Measurements from ENCODE around the gene NETO2. TPM values are rescaled to one million over a fixed set of nuclear protein-coding genes. Genes with fewer than 3 reads are reported as not detected.
A peak's percentile ranks its signal among the peaks of the same experiment; 100 is the strongest.

NETO2 gene
- total and polyA plus RNA-seq, 2 of the 13 experiments (the other 11 are each of a cell fraction or from before 2014, with no cell fraction given), result 8.2 to 13.5 TPM

GRCh38 chr16:47081115-47081514 is 62.6 kb downstream of the NETO2 start:
- peaks cover 0 to 9% of the 10 kb centered on the region in 2 experiments; a peak in 2 of 5 replicates for H3K27me3 ChIP-seq (ENCODE audit: control insufficient read depth in 1 of 2, insufficient read depth in 2 of 2, low read length in 2 of 2)
- H3K79me2 ChIP-seq (ENCODE audit: insufficient read depth, low read length), result no peaks in the 10 kb centered on the region
- ATAC-seq (no peak), DNase-seq (ENCODE audit: low spot score) (no peak), FAIRE-seq (no peak)
- TF ChIP-seq MAFF (IDR thresholded peaks at IDR 0.05; ENCODE audit: low read depth, low read length) (peak; percentile 98), FOXK2 (IDR thresholded peaks at IDR 0.05) (no peak), MAFK (conservative IDR thresholded peaks at IDR 0.05 in 1 of 2, IDR thresholded peaks at IDR 0.05 in 1 of 2; ENCODE audit: low read length in 2 of 2) (peak; percentile 98 to 99)
- no TSS peak for BruUV-seq (replicated peaks)
- H3K9ac ChIP-seq (ENCODE audit: insufficient read depth, low read depth, low read length), result no peak overlapping the region
- H3K4me3 ChIP-seq (replicated peaks in 1 of 3; ENCODE audit: insufficient read depth in 1 of 3, low read depth in 2 of 3, low read length in 3 of 3), result no peak overlapping the region
- 29% methylated on average over 1 of the region's 1 CpG for WGBS (ENCODE audit: low lambda C conversion rate)
- H3K9me3 ChIP-seq (ENCODE audit: low read length), result no peaks in the 10 kb centered on the region
- no peak overlapping the region for H3K27ac ChIP-seq (ENCODE audit: extremely low read length, insufficient read depth, low read length)
- no peak overlapping the region for H3K4me2 ChIP-seq (ENCODE audit: low read depth, low read length)
- CTCF ChIA-PET (ENCODE audit: low intra/inter-chr PET ratio, low total read pairs), result no interaction called here
- H3K4me1 ChIP-seq (ENCODE audit: insufficient read depth, low read length), result no peaks in the 10 kb centered on the region
- intact Hi-C loops (cut with micrococcal nuclease; ENCODE audit: unreplicated experiment) (no loop called here), in situ Hi-C loops (cut with HindIII; ENCODE audit: extremely low pct_ligation_motif_present, low pct_unique_long_range_greater_than_20kb) (no loop called here)
- no peaks in the 10 kb centered on the region for H4K20me1 ChIP-seq (ENCODE audit: insufficient read depth, low read length)
- no peak overlapping the region for H2AFZ ChIP-seq (ENCODE audit: low read length)
- POLR2A ChIA-PET, result no interaction called here
- no peaks in the 10 kb centered on the region for H3K36me3 ChIP-seq (replicated peaks in 1 of 2; ENCODE audit: control insufficient read depth in 1 of 2, insufficient read depth in 2 of 2, low read length in 2 of 2)

- intact Hi-C loops (cut with micrococcal nuclease; ENCODE audit: unreplicated experiment), result no loop called here
- DNase-seq (ENCODE audit: low spot score), result no peak
- Histone ChIP-seq H2AFZ (ENCODE audit: low read length) (no peak overlapping the region), H3K4me2 (ENCODE audit: low read depth, low read length) (no peak overlapping the region), H3K79me2 (ENCODE audit: insufficient read depth, low read length) (no peaks in the 10 kb centered on the region), H3K4me3 (replicated peaks in 1 of 3; ENCODE audit: insufficient read depth in 1 of 3, low read depth in 2 of 3, low read length in 3 of 3) (no peak overlapping the region), H3K36me3 (replicated peaks in 1 of 2; ENCODE audit: control insufficient read depth in 1 of 2, insufficient read depth in 2 of 2, low read length in 2 of 2) (no peaks in the 10 kb centered on the region), H3K27me3 (ENCODE audit: control insufficient read depth in 1 of 2, insufficient read depth in 2 of 2, low read length in 2 of 2) (peaks cover 0 to 9% of the 10 kb centered on the region in 2 experiments; a peak in 2 of 5 replicates), H3K9me3 (ENCODE audit: low read length) (no peaks in the 10 kb centered on the region), H3K27ac (ENCODE audit: extremely low read length, insufficient read depth, low read length) (no peak overlapping the region), H4K20me1 (ENCODE audit: insufficient read depth, low read length) (no peaks in the 10 kb centered on the region), H3K9ac (ENCODE audit: insufficient read depth, low read depth, low read length) (no peak overlapping the region), H3K4me1 (ENCODE audit: insufficient read depth, low read length) (no peaks in the 10 kb centered on the region)
- ChIA-PET POLR2A (no interaction called here), CTCF (ENCODE audit: low intra/inter-chr PET ratio, low total read pairs) (no interaction called here)
- in situ Hi-C loops (cut with HindIII; ENCODE audit: extremely low pct_ligation_motif_present, low pct_unique_long_range_greater_than_20kb), result no loop called here
- BruUV-seq (replicated peaks), result no TSS peak
- no peak for FAIRE-seq
- 53% methylated on average over 5 of the region's 5 CpGs for WGBS (ENCODE audit: low lambda C conversion rate)
- no peak for TF ChIP-seq RCOR2 (CRISPR knock-in tag; IDR thresholded peaks at IDR 0.05)
- no peak for TF ChIP-seq REST (IDR thresholded peaks at IDR 0.05; ENCODE audit: borderline replicate concordance in 1 of 2, low read depth in 1 of 2, low read length in 2 of 2)
- TF ChIP-seq EZH2 (conservative IDR thresholded peaks at IDR 0.05; ENCODE audit: low read depth, low read length), result no peak
- no peak for TF ChIP-seq MEIS2 (CRISPR knock-in tag; IDR thresholded peaks at IDR 0.05)
- no peak for TF ChIP-seq RELA (CRISPR knock-in tag; IDR thresholded peaks at IDR 0.05)
- TF ChIP-seq ZNF883 (CRISPR knock-in tag; IDR thresholded peaks at IDR 0.05; ENCODE audit: not compliant biosample characterization), result no peak
- no peak for TF ChIP-seq ZNF740 (CRISPR knock-in tag; IDR thresholded peaks at IDR 0.05)
- TF ChIP-seq ARID2 (CRISPR knock-in tag; IDR thresholded peaks at IDR 0.05; ENCODE audit: borderline replicate concordance), result no peak
- ATAC-seq, result no peak
These were observed 63.9 kb downstream of the NETO2 start for GRCh38 chr16:47079860-47080259.

Measured in HepG2 (cell line).